Activated CD8-positive, alpha-beta memory T cell treated with anti-CD3 and anti-CD28 coated beads for 48 hours (primary cell): ENCODE results near the gene SPEM1.

Experiments
- DNase-seq, 3 experiments: peaks; one replicate each; pipeline ENCODE4 v3.0.0-alpha.2; 2020; ENCODE audit warnings: low read depth in 2 of 3, low spot score in 2 of 3

SPEM1 gene

GRCh38 chr17:7417056-7417655 lies 3.0 kb upstream of the SPEM1 start:
- no peak for DNase-seq

DNA sequence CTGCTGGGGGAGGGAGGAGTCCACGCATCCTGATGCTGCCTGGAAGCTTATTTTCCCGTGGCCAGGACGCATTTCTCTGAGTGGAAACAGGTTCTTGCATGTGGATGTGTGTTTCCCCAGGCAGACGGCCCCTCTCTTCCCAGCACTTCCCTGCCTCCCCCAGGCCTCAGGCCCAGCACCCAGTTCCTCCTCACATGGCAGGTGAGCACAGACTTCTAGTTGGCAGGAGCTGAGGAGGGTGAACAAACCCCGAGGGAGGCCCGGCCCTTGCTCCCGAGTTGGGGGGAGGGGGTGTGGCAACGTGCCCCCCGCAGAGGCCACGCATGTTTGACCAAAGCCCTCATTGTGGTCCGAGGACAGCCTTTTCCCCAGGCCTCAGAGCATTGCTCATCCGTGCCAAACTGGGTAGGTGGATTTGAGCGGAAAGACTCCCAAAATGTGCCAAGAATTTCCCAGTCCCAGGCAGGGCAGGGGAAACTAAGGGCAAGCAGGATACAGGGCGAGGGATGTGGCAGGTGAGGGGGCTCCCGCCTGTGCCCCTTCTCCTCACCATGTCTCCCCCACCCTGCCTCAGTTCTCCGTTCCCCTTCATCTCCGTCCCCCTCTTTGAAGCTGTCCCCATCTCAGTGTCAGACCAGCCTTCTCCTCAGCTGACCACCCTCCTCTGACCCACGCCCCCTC lies 1.5 kb upstream of the SPEM1 start:
- DNase-seq, result no peak

DNA sequence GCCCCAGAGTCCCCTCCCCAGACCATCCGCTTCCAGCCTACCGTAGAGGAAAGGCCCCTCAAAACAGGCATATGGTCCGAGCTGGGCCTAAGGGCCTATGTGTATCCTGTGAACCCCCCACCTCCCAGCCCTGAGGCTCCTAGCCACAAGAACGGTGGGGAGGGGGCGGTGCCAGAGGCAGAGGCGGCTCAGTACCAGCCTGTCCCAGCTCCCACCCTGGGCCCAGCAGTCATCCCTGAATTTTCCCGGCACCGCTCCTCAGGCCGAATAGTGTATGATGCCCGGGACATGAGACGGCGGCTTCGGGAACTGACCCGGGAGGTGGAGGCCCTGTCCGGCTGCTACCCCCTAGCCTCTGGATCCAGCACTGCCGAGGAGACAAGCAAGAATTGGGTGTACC lies 1.1 kb downstream of the SPEM1 start:
- no peak for DNase-seq

GRCh38 chr17:7423679-7424078 lies 3.6 kb downstream of the SPEM1 start:
- DNase-seq, result no peak

GRCh38 chr17:7425316-7425715 lies 5.2 kb downstream of the SPEM1 start, which contains the start of gene SPEM2:
Gene SPEM2 (plus strand): TSS chr17:7425616. CDS start chr17:7425689, 73 bp downstream.
- no peak for DNase-seq

- DNase-seq, result no peak
Measured at GRCh38 chr17:7425756-7426155, 5.6 kb downstream of the SPEM1 start.

DNA sequence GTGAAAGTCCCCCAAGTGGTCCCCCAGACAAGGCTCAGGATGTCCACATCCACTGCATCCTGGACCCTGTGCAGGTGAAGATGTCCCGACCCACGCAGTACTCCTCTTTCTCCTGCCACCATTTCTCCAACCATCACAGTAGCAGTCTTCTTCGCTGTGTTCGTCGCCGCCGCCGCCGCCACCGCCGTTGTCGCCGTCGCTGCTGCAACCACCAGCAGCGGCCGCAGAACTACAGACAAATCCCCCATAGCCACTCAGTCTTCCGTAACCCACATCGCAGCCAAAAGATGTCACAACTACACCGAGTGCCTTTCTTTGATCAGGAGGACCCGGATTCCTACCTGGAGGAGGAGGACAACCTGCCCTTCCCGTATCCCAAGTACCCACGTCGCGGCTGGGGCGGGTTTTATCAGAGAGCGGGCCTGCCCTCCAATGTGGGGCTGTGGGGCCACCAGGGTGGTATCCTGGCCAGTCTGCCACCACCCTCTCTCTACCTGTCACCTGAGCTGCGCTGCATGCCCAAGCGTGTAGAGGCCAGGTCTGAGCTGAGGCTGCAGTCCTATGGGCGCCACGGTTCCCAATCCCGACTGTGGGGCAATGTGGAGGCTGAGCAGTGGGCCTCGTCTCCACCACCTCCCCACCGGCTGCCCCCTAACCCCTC lies 6.2 kb downstream of the SPEM1 start:
- DNase-seq, result no peak

DNA sequence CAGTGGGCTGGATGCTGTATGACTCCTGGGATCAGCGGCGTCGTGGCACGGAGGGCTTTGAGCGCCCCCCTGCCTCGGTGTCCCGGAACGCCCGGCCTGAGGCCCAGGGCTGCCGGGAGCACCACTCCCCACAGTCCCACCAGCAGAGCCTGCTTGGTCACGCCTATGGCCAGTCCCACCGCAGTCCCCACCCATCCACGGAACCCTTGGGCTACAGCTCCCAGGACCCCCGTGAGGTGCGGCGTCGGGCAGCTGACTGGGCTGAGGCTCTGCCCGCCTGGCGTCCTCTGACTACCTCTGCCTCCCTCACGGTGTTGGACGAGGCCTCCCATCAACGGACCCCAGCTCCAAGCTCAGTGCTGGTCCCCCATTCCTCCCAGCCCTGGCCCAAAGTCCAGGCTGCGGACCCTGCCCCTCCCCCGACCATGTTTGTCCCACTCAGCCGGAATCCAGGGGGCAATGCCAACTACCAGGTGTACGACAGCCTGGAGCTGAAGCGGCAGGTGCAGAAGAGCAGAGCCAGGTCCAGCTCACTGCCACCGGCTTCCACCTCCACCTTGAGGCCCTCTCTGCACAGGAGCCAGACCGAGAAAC lies 6.9 kb downstream of the SPEM1 start:
- DNase-seq, result no peak

- DNase-seq, result no peak
Measured at GRCh38 chr17:7427549-7427948, 7.4 kb downstream of the SPEM1 start.

- DNase-seq, result no peak
Measured at GRCh38 chr17:7428557-7428956, 8.4 kb downstream of the SPEM1 start, which contains the start of gene SPEM3. Gene SPEM3 (plus strand): TSS chr17:7428857. CDS start chr17:7428903, 46 bp downstream.

DNA sequence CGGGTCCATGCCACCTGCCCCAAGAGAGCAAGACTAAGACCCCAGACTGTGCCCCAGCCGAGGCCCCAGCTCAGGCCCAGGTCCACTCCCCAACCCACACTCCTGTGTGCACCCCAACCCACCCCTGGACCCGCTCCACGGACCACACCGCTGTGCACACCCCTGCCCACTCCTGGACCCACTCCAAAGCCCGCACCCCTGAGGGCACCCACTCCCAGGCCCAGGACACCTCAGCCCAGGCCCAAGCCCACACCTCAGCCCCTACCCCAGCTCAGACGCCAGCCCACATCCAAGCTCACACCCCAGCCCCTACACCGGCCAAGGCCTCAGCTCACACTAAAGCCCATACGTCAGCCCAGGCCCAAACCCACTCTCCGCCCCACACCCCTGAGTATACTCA lies 9.6 kb downstream of the SPEM1 start:
- DNase-seq, result no peak

- no peak for DNase-seq
Measured at GRCh38 chr17:7431231-7431630, 11.1 kb downstream of the SPEM1 start.

- DNase-seq, result no peak
Measured at GRCh38 chr17:7432296-7432695, 12.2 kb downstream of the SPEM1 start.

- DNase-seq, result peak in 1 of 3 experiments; percentile 39
Measured at GRCh38 chr17:7435676-7436555, 15.8 kb downstream of the SPEM1 start.

GRCh38 chr17:7436556-7437368 lies 16.6 kb downstream of the SPEM1 start:
- DNase-seq, result peak in 2 of 3 experiments; percentile 47 to 70

DNA sequence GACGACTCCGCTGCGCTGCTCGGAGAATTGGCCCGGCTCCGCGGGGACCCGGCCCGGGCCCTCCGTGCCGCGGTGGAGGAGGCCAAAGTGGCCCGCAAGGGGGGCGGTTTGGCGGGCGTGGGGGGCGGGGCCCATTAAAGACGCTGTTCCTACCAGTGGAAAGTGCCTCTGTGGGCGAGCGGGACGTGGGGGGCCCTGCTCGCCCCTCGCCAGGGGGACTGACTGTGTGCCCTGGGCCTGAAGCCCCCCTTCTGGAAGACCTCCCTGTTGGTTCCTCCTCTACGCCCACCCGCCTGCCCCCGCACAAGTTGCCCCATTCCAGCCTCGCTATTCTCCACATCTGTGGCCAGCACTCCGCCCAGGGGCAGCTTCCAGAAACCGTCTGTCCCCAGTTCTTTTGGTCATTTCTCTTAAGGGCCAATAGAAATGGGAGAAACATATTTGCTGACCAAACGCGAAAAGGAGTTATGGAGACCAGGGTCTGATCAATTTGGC lies 17.3 kb downstream of the SPEM1 start:
- DNase-seq, result no peak

GRCh38 chr17:7437950-7438614 lies 18.0 kb downstream of the SPEM1 start:
- no peak for DNase-seq

DNA sequence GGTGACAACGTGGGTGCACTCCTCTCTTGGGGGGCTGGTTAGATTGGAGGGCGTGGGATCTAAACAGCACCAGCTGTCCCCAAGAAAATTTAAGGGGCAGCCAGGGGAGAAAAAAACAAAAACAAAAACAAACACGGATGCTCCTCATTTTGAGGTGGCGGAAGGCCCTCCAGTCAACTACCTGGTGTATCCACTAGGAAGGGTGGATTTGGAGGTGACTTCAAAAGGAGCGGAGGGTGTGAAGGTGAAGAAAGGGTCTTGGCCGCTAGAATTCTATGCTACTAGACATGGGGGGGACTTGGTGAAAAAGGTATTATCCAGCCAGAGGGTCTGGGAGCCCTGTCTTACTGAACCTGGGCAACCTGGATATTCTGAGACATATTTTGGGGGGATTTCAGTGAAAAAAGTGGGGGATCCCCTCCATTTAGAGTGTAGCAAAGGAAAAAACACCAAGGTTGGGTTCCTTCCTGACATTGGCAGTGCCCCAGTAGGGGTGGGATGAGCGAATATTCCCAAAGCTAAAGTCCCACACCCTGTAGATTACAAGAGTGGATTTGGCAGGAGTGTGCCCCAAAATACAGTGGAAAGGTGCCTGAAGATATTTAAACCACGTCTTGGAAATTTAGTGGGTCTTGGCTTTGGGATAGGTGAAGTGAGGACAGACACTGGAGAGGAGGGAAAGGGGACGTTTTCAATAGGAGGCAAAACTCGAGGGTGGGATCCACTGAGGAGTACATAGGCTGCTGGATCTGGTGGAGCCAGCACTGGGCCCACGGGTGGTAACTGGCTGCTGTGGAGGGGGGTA lies 18.7 kb downstream of the SPEM1 start:
- no peak for DNase-seq
